H1 (cell line): ENCODE results near the gene SBK1. TPM values are rescaled to one million over a fixed set of nuclear protein-coding genes. Genes with fewer than 3 reads are reported as not detected.
"Not testable (repeated sequence)": the region's sequence is repeated elsewhere in the genome, so short reads cannot be mapped to it uniquely, and the experiment has no call there.

Experiments
- CTCF ChIA-PET: fragments of 300-600 bp; sonication (Branson Sonifier 250); formaldehyde crosslinking; loops from one replicate; lab custom pipeline; 2021; ENCODE audit not compliant: partially characterized antibody; lab: Charles Lee
- POLR2A ChIA-PET: fragments of 300-600 bp; sonication (Branson Sonifier 250); formaldehyde crosslinking; loops from one replicate; lab custom pipeline; 2021; ENCODE audit warnings: inconsistent platforms; ENCODE audit not compliant: partially characterized antibody; lab: Charles Lee
- DNase-seq, 2 experiments: peaks; one replicate each; pipeline versions ENCODE4 v3.0.0 to v3.0.0-alpha.2; 2010 to 2022; ENCODE audit warnings: low spot score in 2 of 2, low read depth in 1 of 2, mixed read lengths in 1 of 2
- FAIRE-seq: peaks from 2 replicates; lab custom pipeline; 2011; peaks lifted over from hg19 to GRCh38; lab: Jason Lieb, UNC
- H2AFZ ChIP-seq: 2 replicates; pipeline ENCODE4 v1.8.1; 2012; ENCODE audit warnings: low read length, inconsistent platforms
- H2AK5ac ChIP-seq: 2 replicates; pipeline ENCODE4 v1.6.1; 2013; ENCODE audit warnings: low read depth, low read length
- H2BK120ac ChIP-seq: replicated peaks from 2 replicates; pipeline ENCODE3; 2013; ENCODE audit warnings: low read depth, low read length, inconsistent platforms
- H2BK12ac ChIP-seq: 2 replicates; pipeline ENCODE4 v1.6.1; 2013; ENCODE audit warnings: low read depth, low read length
- H2BK15ac ChIP-seq: 2 replicates; pipeline ENCODE4 v1.6.1; 2013; ENCODE audit warnings: low read length
- H2BK20ac ChIP-seq: 2 replicates; pipeline ENCODE4 v1.6.1; 2013; ENCODE audit warnings: low read length
- H2BK5ac ChIP-seq: 2 replicates; pipeline ENCODE4 v1.6.1; 2013; ENCODE audit warnings: low read depth, low read length
- H3K14ac ChIP-seq: 2 replicates; pipeline ENCODE4 v1.6.1; 2013; ENCODE audit warnings: inconsistent platforms; ENCODE audit not compliant: insufficient read length
- H3K18ac ChIP-seq: 2 replicates; pipeline ENCODE4 v1.6.1; 2013; ENCODE audit warnings: low read length; ENCODE audit errors: extremely low read depth
- H3K23ac ChIP-seq: 2 replicates; pipeline ENCODE4 v1.6.1; 2013; ENCODE audit warnings: inconsistent platforms; ENCODE audit not compliant: insufficient read length
- H3K23me2 ChIP-seq: 2 replicates; pipeline ENCODE4 v1.6.1; 2013; ENCODE audit warnings: low read depth, low read length
- H3K27ac ChIP-seq: 2 replicates; pipeline ENCODE4 v1.6.1; 2011; ENCODE audit warnings: low read depth, low read length, inconsistent platforms
- H3K27me3 ChIP-seq, 4 experiments: replicated peaks in 1 of 4; 1 replicate in 1 of 4; 2 replicates in 3 of 4; pipeline versions ENCODE4 v1.6.1 to v1.8.1; 2011 to 2013; ENCODE audit warnings: low read length in 3 of 4, mild to moderate bottlenecking in 3 of 4, inconsistent platforms in 2 of 4, mixed read lengths in 2 of 4, moderate library complexity in 1 of 4; ENCODE audit not compliant: control insufficient read depth in 3 of 4, insufficient read depth in 3 of 4; ENCODE audit errors: extremely low read depth in 1 of 4
- H3K36me3 ChIP-seq, 4 experiments: 2 replicates each; pipeline versions ENCODE4 v1.6.1 to v1.8.1; 2011 to 2013; ENCODE audit warnings: mild to moderate bottlenecking in 4 of 4, low read length in 3 of 4, moderate library complexity in 2 of 4, control low read depth in 1 of 4, inconsistent platforms in 1 of 4; ENCODE audit not compliant: insufficient read depth in 4 of 4, control insufficient read depth in 2 of 4
- H3K4ac ChIP-seq: replicated peaks from 2 replicates; pipeline ENCODE3; 2013; ENCODE audit warnings: low read length, low read depth, mixed read lengths, inconsistent platforms; ENCODE audit not compliant: insufficient read length
- H3K4me1 ChIP-seq, 4 experiments: replicated peaks in 1 of 4; 1 replicate in 1 of 4; 2 replicates in 3 of 4; pipeline versions ENCODE4 v1.6.1 to v1.8.1; 2011 to 2013; ENCODE audit warnings: low read length in 3 of 4, inconsistent platforms in 2 of 4, mixed read lengths in 1 of 4; ENCODE audit not compliant: insufficient read depth in 4 of 4, control insufficient read depth in 3 of 4
- H3K4me2 ChIP-seq, 2 experiments: 2 replicates each; pipeline versions ENCODE4 v1.6.1 to v1.8.1; 2011 to 2013; ENCODE audit warnings: low read depth in 2 of 2, low read length in 2 of 2, control low read depth in 1 of 2, inconsistent platforms in 1 of 2, mild to moderate bottlenecking in 1 of 2; ENCODE audit not compliant: insufficient read depth in 1 of 2
- H3K4me3 ChIP-seq, 4 experiments: fragments of 200-600, 300-600 bp in 1 of 4; sonication (generic), shearing (Covaris generic), sonication (Bioruptor Twin) in 1 of 4; 2 replicates each; pipeline versions ENCODE4 v1.5.1 to v1.8.1; 2011 to 2016; ENCODE audit warnings: low read length in 4 of 4, low read depth in 3 of 4, control low read depth in 2 of 4, inconsistent platforms in 2 of 4, mild to moderate bottlenecking in 2 of 4, mixed read lengths in 1 of 4, moderate library complexity in 1 of 4; ENCODE audit not compliant: insufficient read depth in 2 of 4; ENCODE audit errors: extremely low read depth in 1 of 4
- H3K56ac ChIP-seq: replicated peaks from 2 replicates; pipeline ENCODE3; 2013; ENCODE audit warnings: low read depth, mild to moderate bottlenecking, mixed read lengths, low read length, inconsistent platforms; ENCODE audit not compliant: insufficient read length
- H3K79me1 ChIP-seq: 2 replicates; pipeline ENCODE4 v1.6.1; 2013; ENCODE audit warnings: low read depth, low read length, control low read depth
- H3K79me2 ChIP-seq, 2 experiments: 2 replicates each; pipeline versions ENCODE4 v1.6.1 to v1.8.1; 2012 to 2013; ENCODE audit warnings: low read length in 2 of 2, mild to moderate bottlenecking in 2 of 2, inconsistent platforms in 1 of 2; ENCODE audit not compliant: insufficient read depth in 2 of 2, control insufficient read depth in 1 of 2
- H3K9ac ChIP-seq, 4 experiments: replicated peaks in 1 of 4; 1 replicate in 1 of 4; 2 replicates in 3 of 4; pipeline versions ENCODE4 v1.6.1 to v1.8.1; 2011 to 2013; ENCODE audit warnings: low read depth in 3 of 4, low read length in 3 of 4, control low read depth in 2 of 4, mild to moderate bottlenecking in 2 of 4, moderate library complexity in 2 of 4, inconsistent platforms in 1 of 4; ENCODE audit errors: extremely low read depth in 1 of 4
- H3K9me3 ChIP-seq, 2 experiments: 2 replicates each; pipeline versions ENCODE4 v1.6.1 to v1.8.1; 2012 to 2013; ENCODE audit warnings: mild to moderate bottlenecking in 2 of 2, moderate library complexity in 2 of 2, control low read depth in 1 of 2, inconsistent platforms in 1 of 2, low read depth in 1 of 2, low read length in 1 of 2, mixed read lengths in 1 of 2; ENCODE audit not compliant: insufficient read depth in 2 of 2
- H4K20me1 ChIP-seq, 2 experiments: replicated peaks in 1 of 2; 2 replicates each; pipeline versions ENCODE3 to v1.8.1; 2011 to 2013; ENCODE audit warnings: inconsistent platforms in 2 of 2, low read length in 2 of 2, mild to moderate bottlenecking in 1 of 2; ENCODE audit not compliant: insufficient read depth in 2 of 2, control insufficient read depth in 1 of 2
- H4K5ac ChIP-seq: 2 replicates; pipeline ENCODE4 v1.6.1; 2013; ENCODE audit warnings: low read length, low read depth, mixed read lengths, inconsistent platforms; ENCODE audit not compliant: insufficient read length
- H4K8ac ChIP-seq: 2 replicates; pipeline ENCODE4 v1.8.0; 2013; ENCODE audit warnings: mild to moderate bottlenecking, moderate library complexity, low read length, inconsistent platforms; ENCODE audit not compliant: insufficient read depth; ENCODE audit errors: extremely low read depth
- H4K91ac ChIP-seq: replicated peaks from 2 replicates; pipeline ENCODE3; 2013; ENCODE audit warnings: low read length, mixed read lengths, inconsistent platforms; ENCODE audit not compliant: insufficient read length
- TAF1 ChIP-seq: IDR thresholded peaks from 2 replicates; pipeline ENCODE4 v1.6.1; 2011; ENCODE audit warnings: mild to moderate bottlenecking, low read depth, low read length
- WGBS, 2 experiments: shearing (Covaris generic) in 1 of 2; methylation state at CpG; one replicate each; pipeline versions ENCODE4 v1.1.6 to v1.1.7; 2013 to 2015; ENCODE audit warnings: low lambda C conversion rate in 2 of 2, mixed read lengths in 2 of 2, inconsistent platforms in 1 of 2, low coverage in 1 of 2, missing lambda C conversion rate in 1 of 2; ENCODE audit not compliant: insufficient replicate concordance in 2 of 2, insufficient coverage in 1 of 2, insufficient read length in 1 of 2; ENCODE audit errors: extremely low coverage in 1 of 2, missing lambda C conversion rate in 1 of 2; 5-methylcytosine and 5-hydroxymethylcytosine counted together
- polyA plus RNA-seq, 7 experiments: library from polyadenylated mRNA; depleted of rRNA in 3 of 7; stranded (reverse) in 5 of 7; unstranded in 2 of 7; fragments of >200 nt in 5 of 7; fragments of 200-250 nt in 2 of 7; gene quantifications; 1 replicate in 5 of 7; 2 replicates in 1 of 7; 4 replicates in 1 of 7; pipeline versions ENCODE4 v1.2.1 to v1.2.3, GENCODE V29; 2011 to 2013; ENCODE audit warnings: missing spikeins in 2 of 7, mixed read lengths in 2 of 7
- total RNA-seq: library from RNA; stranded (reverse); fragmentation: NEBNext Ultra II Directional; extraction: Animal tissue kit (Norgen Biotek cat#: 25700); gene quantifications from 2 replicates; pipeline ENCODE4 v1.2.1, GENCODE V29; 2021
- TF ChIP-seq, protein P1 (sequence below): IDR thresholded peaks from 2 replicates; pipeline ENCODE4 v1.6.1; 2011; ENCODE audit warnings: low read depth, mild to moderate bottlenecking, low read length; ENCODE audit not compliant: insufficient read depth
- TF ChIP-seq, protein P2 (sequence below): IDR thresholded peaks from 2 replicates; pipeline ENCODE4 v1.6.1; 2011; ENCODE audit warnings: low read length, improper control_type of control experiment

Gene SBK1
- total and polyA plus RNA-seq, 2 of the 8 experiments (the other 6 are each of a cell fraction or from before 2014, with no cell fraction given) = 18.2 to 73.9 TPM

DNA sequence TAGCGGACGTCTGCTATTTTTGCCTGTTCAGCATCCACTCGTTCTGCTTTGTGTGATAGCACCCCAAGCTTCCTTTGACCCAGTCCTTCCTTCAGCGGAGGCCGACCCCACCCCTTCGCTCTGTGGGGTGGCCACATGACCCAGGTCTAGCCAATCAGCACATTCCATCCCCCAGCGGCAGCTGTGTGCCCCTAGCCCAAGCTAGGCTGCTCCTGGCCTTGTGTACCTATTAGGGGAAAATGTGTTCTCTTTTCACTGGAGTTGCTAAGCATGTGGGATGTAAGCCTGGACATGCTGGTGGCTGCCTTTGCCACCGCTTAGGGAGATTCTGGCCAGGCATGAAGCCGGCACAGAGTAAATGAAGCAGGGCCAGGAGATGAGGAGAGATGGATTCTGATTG, 37.9 kb downstream of the SBK1 start:
- H2AK5ac ChIP-seq, H3K79me2 ChIP-seq, H3K36me3 ChIP-seq, H4K5ac ChIP-seq, H3K4me2 ChIP-seq, H2BK12ac ChIP-seq, H3K79me1 ChIP-seq, H4K20me1 ChIP-seq, H4K8ac ChIP-seq, H3K27ac ChIP-seq, H3K9ac ChIP-seq, H3K56ac ChIP-seq, H4K91ac ChIP-seq, H3K18ac ChIP-seq, H3K4me3 ChIP-seq, H3K4me1 ChIP-seq, FAIRE-seq, H2BK15ac ChIP-seq, H3K14ac ChIP-seq, H2BK5ac ChIP-seq, H3K23ac ChIP-seq, POLR2A ChIA-PET, H2AFZ ChIP-seq, H3K27me3 ChIP-seq, H2BK120ac ChIP-seq, H3K23me2 ChIP-seq, H3K4ac ChIP-seq, H2BK20ac ChIP-seq, H3K9me3 ChIP-seq: not testable (repeated sequence)
- TF ChIP-seq, protein P1, sequence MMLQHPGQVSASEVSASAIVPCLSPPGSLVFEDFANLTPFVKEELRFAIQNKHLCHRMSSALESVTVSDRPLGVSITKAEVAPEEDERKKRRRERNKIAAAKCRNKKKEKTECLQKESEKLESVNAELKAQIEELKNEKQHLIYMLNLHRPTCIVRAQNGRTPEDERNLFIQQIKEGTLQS = 0 out of 2 replicates have a peak, but pooled peaks have one; percentile 28
- TF ChIP-seq, protein P2, sequence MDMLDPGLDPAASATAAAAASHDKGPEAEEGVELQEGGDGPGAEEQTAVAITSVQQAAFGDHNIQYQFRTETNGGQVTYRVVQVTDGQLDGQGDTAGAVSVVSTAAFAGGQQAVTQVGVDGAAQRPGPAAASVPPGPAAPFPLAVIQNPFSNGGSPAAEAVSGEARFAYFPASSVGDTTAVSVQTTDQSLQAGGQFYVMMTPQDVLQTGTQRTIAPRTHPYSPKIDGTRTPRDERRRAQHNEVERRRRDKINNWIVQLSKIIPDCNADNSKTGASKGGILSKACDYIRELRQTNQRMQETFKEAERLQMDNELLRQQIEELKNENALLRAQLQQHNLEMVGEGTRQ = peak; percentile 78
- 0 out of 2 replicates have a peak, but pooled peaks have one; percentile 20 for TF ChIP-seq TAF1
- WGBS, 2 experiments = 21% methylated on average over 7 of the region's 9 CpGs; no CpG with 5 or more reads in 1 of the 2 experiments
- CTCF ChIA-PET = interaction anchor here (0.9 kb wide), 2 partner anchors 8 to 13 kb away, joined by 3 to 6 read pairs; no protein-coding TSS in a partner anchor
- DNase-seq = peak in 1 of 2 experiments; percentile 77
